Right renal cortex interstitium (tissue), 3 donors: ENCODE data around the gene NKIRAS1. TPM values are rescaled to one million over a fixed set of nuclear protein-coding genes. Genes with fewer than 3 reads are reported as not detected.
"Not testable (repeated sequence)": the region's sequence is repeated elsewhere in the genome, so short reads cannot be mapped to it uniquely, and the experiment has no call there.

Source experiments
- DNase-seq, 3 donors: peaks; one replicate each; pipeline ENCODE4 v3.0.0-alpha.2; 2013; ENCODE audit warnings: low read depth in 3 of 3, low spot score in 2 of 3
- polyA plus RNA-seq, 3 donors: library from polyadenylated mRNA; unstranded; fragments of 120-200 nt; gene quantifications; one replicate each; pipeline ENCODE4 v1.2.1, GENCODE V29; 2013; ENCODE audit not compliant: insufficient read length in 3 of 3

Gene NKIRAS1
- polyA plus RNA-seq, 3 donors, result 18.6 to 19.6 (median 18.7) TPM

GRCh38 chr3:23941440-23941839 lies 24.6 kb upstream of the NKIRAS1 start:
- DNase-seq, result no peak

GRCh38 chr3:23940775-23941174 lies 24.0 kb upstream of the NKIRAS1 start:
- no peak for DNase-seq

- DNase-seq, result no peak
Measured at GRCh38 chr3:23938688-23939087, 21.9 kb upstream of the NKIRAS1 start.

DNA sequence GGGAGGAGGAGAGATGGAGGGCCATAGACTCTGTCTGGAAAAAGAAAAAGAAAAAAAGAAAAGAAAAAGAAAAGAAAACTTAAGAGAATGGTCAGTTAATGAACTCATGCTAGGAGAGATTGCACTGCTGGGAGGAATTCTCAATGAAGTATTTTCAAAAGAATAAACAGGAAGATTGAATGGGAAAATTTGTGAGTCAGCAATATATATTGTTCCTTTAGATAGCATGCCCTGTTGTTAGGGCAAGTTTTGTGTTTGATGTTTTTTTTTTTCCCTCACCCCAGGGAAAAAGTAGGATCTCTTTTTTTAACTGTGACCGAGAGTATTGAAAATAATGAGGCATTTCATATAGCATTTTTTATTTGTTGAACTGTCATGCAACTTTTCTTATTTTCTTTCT lies 20.5 kb upstream of the NKIRAS1 start:
- DNase-seq, result no peak

- DNase-seq, result no peak
Measured at GRCh38 chr3:23934253-23934652, 17.5 kb upstream of the NKIRAS1 start.

- no peak for DNase-seq
Measured at GRCh38 chr3:23932571-23932970, 15.8 kb upstream of the NKIRAS1 start.

DNA sequence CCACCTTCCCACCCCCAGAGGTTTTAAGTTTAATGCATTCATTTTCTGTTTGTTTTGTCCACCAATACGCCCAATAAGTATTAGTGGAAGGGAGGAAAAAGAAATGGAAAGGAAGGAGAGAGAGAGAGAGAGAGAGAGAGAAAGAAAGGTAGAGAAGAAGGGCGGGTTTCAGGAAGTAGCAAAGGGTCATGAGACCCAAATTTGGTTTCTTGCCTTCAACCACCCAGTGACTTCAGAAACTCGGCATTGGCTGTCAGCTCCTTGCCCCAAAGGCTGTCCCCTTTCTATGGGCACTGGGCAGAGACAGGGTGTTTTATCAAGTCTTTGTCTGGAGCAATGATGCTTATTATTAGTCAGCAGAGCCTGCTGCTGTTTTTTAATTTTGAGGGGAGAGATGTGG lies 14.8 kb upstream of the NKIRAS1 start:
- no peak for DNase-seq

DNA sequence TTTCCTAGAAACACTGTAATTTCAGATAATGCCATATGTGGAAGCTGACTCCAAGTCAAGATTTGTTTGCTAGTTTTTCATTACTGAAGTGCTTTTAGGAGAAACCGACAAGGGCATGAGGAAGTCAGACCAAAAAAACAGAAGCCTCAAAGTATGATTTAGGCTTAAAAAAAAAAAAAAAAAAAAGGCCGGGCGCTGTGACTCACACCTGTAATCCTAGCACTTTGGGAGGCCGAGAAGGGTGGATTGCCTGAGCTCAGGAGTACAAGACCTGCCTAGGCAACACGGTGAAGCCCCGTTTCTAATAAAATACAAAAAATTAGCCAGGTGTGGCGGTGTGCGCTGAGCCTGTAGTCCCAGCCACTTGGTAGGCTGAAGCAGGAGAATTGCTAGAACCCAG lies 11.7 kb upstream of the NKIRAS1 start:
- no peak for DNase-seq

DNA sequence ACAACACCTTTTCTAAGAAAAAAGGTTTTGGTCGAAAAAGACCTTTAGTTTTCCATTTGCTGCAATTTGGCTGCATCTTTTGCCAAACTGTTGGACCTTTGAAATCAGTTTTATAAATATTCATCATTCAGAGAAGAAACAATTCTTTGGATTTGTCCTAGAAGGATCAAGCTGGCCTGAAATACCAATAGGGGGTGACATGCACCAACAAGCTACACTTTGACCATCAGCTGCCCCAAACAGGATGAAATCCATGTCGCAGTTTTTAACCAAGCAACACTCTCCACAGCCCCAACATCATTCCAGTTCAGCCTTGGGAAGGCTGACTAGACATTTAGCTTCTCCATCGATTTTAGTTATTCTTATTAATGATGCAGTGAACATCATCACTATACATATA lies 9.9 kb upstream of the NKIRAS1 start:
- no peak for DNase-seq

- DNase-seq, result no peak
Measured at GRCh38 chr3:23926246-23926645, 9.5 kb upstream of the NKIRAS1 start.

GRCh38 chr3:23923786-23924185 lies 7.0 kb upstream of the NKIRAS1 start:
- no peak for DNase-seq

- no peak for DNase-seq
Measured at GRCh38 chr3:23921052-23921511, 4.3 kb upstream of the NKIRAS1 start.

DNA sequence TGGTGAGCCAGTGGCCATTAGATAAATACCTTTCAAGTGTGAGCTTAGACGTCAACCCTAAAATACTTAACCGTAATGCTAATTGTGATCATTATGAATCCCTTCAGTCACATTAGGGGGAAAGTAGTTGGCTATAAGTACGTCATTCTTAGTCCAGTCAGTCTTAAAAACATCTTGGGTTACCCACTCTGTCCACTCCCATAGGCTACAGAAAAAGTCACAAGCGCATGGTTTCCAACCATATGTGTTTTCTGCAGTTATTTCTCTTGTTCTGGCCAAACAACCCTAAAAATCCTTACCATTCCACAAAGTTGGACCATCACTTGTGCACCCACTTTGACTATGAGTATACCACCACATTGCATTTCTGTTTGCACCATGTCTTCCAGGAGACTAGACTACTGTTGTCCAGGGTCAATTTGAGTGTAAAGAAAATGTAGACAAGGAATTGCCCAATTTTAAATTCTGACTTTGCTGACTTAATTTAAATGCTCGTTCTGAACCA lies 3.4 kb upstream of the NKIRAS1 start:
- no peak for DNase-seq

- no peak for DNase-seq
Measured at GRCh38 chr3:23919628-23920027, 2.8 kb upstream of the NKIRAS1 start.

- DNase-seq, result not testable (repeated sequence)
Measured at GRCh38 chr3:23918331-23918730, 1.5 kb upstream of the NKIRAS1 start.

DNA sequence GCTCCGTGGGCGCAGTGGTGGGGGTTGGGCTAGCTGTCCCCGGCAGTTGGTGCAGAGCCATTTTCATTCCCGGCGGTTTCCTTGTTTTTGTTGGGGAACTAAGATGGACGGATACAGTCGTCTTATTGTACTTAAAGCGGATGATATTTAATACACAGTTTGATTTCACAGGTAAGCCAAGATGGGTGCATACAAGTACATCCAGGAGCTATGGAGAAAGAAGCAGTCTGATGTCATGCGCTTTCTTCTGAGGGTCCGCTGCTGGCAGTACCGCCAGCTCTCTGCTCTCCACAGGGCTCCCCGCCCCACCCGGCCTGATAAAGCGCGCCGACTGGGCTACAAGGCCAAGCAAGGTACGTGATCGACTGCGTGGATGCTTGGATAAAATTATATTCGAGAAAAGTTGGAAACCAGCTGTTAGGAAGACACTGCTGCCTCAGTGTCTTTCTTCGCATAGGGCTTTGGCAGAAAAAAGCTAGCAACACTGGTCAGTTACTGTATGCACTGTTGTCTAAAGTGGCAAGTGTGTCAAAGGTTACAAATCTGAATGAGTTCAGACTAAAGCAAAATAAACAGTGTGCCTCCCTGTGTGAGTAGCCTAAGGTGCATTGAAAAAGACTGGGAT lies 1.0 kb upstream of the NKIRAS1 start:
- DNase-seq, result peak in 1 of 3 donors; percentile 47

- no peak for DNase-seq
Measured at GRCh38 chr3:23916152-23916885, 471 bp downstream of the NKIRAS1 start.

DNA sequence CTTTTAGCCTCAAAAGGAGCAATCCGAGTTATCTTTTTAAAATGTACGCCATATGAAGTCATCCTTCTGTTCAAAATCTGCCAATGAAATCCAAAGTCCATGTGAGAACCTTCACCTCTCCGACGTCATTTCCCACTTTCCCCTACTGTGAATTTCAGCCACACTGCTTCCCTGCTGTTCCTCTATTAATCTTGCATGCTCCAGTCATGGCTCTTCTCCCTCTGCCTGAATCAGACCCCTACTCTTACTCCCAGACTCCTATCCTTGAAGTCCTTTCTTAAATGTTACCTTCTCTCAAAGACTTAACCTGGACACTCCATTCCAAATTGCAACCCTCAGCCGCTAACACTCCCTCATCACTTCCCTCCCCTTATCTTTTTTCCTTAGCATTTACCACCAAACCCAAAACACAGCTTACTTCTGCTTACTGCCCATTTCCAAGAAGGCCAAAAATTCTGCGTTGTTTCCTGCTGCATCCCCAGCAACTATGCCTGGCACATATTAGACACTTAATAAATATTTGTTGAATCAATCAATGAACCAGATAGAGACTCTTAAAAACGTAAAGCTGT lies 1.2 kb downstream of the NKIRAS1 start:
- DNase-seq, result no peak

DNA sequence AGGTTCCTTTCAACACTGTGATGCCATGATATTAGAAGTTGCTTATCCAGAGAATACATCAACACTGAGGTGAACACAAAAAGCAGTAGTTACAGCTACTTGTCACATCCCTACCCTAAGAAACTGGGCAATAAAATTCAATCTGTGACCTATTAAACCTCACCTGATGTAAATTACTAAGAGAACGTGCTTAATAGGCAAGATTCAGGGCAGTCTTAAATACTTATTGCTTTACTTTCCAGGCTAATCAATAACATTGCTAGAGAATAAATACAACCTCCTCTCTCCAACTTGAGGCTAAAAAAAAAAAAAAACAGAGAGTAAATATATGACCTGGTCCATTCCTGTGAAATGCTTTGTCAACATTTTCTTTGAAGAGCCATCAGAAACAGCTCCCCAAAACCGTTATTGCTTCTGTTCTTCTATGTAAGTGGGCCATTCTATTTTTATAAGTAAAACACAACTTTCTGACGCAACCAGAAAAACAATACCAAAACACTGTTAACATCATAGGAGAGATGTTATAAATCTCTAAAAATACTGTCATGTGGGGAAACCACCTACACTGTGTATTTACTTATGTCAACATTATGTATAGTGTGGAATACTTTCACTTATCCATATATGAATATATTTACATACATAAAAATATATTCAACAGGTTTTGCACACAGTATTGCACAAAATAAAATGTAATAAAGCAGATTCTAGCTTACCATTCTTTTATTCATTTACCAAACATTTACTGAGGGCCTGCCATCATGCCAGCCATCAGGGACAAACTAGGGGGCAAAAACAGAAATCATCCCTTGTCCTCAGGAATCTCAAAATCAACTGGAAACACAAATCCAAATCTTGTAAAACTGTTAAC lies 2.7 kb downstream of the NKIRAS1 start:
- no peak for DNase-seq

- no peak for DNase-seq
Measured at GRCh38 chr3:23913182-23913581, 3.6 kb downstream of the NKIRAS1 start.

GRCh38 chr3:23912335-23912734 lies 4.5 kb downstream of the NKIRAS1 start:
- DNase-seq, result not testable (repeated sequence)
